ENCODE measurements around the gene SNX10.

The SNX10 gene

GRCh38 chr7:26340476-26341018 is 48.9 kb downstream of the SNX10 start:
- DNase-seq: no peak

GRCh38 chr7:26343320-26343832 is 51.7 kb downstream of the SNX10 start:
- no peak for DNase-seq

GRCh38 chr7:26343837-26344236 is 52.2 kb downstream of the SNX10 start:
- no peak for DNase-seq

- no peak for DNase-seq
These were observed 53.5 kb downstream of the SNX10 start for GRCh38 chr7:26345202-26345601.

- no peak for DNase-seq
These were observed 54.2 kb downstream of the SNX10 start for GRCh38 chr7:26345837-26346236.

- DNase-seq: no peak
These were observed 55.0 kb downstream of the SNX10 start for GRCh38 chr7:26346611-26347203.

- no peak for DNase-seq
These were observed 56.7 kb downstream of the SNX10 start for GRCh38 chr7:26348234-26348851.

GRCh38 chr7:26349005-26349915 is 57.6 kb downstream of the SNX10 start:
- DNase-seq: no peak

GRCh38 chr7:26351171-26351570 is 59.5 kb downstream of the SNX10 start:
- DNase-seq: no peak

GRCh38 chr7:26356229-26356628 is 64.6 kb downstream of the SNX10 start:
- DNase-seq: no peak

- DNase-seq: no peak
These were observed 65.5 kb downstream of the SNX10 start for GRCh38 chr7:26356929-26357798.

- DNase-seq: no peak
These were observed 66.1 kb downstream of the SNX10 start for GRCh38 chr7:26357799-26358151.

GRCh38 chr7:26360650-26361049 is 69.0 kb downstream of the SNX10 start:
- DNase-seq: no peak

GRCh38 chr7:26361637-26362036 is 70.0 kb downstream of the SNX10 start:
- DNase-seq: no peak

GRCh38 chr7:26363465-26363864 is 71.8 kb downstream of the SNX10 start:
- no peak for DNase-seq

GRCh38 chr7:26365077-26365900 is 73.6 kb downstream of the SNX10 start:
- peak; percentile 46 for DNase-seq

- DNase-seq: no peak
These were observed 74.2 kb downstream of the SNX10 start for GRCh38 chr7:26365901-26366275.

GRCh38 chr7:26367219-26367711 is 75.6 kb downstream of the SNX10 start:
- no peak for DNase-seq

- no peak for DNase-seq
These were observed 76.9 kb downstream of the SNX10 start for GRCh38 chr7:26368542-26368941.

- peak; percentile 21 for DNase-seq
These were observed 77.9 kb downstream of the SNX10 start for GRCh38 chr7:26369593-26369992.

- DNase-seq: no peak
These were observed 78.3 kb downstream of the SNX10 start for GRCh38 chr7:26370011-26370410.

All from activated T-cell treated with anti-CD3 and anti-CD28 coated beads for 4 hours (primary cell).